B cell (primary cell): Measurements from ENCODE around the gene BAHCC1. TPM values are rescaled to one million over a fixed set of nuclear protein-coding genes. Genes with fewer than 3 reads are reported as not detected.

Experiments
- ATAC-seq: fragments of 200-7000 bp; cut with Tn5 transposase; one replicate; pipeline ENCODE4 v1.10.0; 2021; ENCODE audit warnings: low read depth, mild to moderate bottlenecking, moderate number of reproducible peaks, moderate library complexity
- CTCF ChIA-PET: fragments of 350-600 bp; sonication (Branson Sonifier 250); formaldehyde crosslinking; loops from one replicate; lab custom pipeline; 2021; ENCODE audit warnings: antibody characterized with exemption, inconsistent platforms; lab: Charles Lee
- POLR2A ChIA-PET: fragments of 350-600 bp; sonication (Branson Sonifier 250); formaldehyde crosslinking; loops from one replicate; lab custom pipeline; 2021; ENCODE audit warnings: antibody characterized with exemption; lab: Charles Lee
- DNase-seq: peaks from one replicate; pipeline ENCODE4 v3.0.0; 2013
- H2AFZ ChIP-seq: 2 replicates; pipeline ENCODE4 v1.6.1; 2012; ENCODE audit warnings: mild to moderate bottlenecking, low read depth, low read length; ENCODE audit not compliant: insufficient read depth, poor library complexity, severe bottlenecking
- H3K27ac ChIP-seq, 2 donors: 1 replicate in 1 of 2; 2 replicates in 1 of 2; pipeline ENCODE4 v1.5.1; 2012 to 2013; ENCODE audit warnings: low read length in 2 of 2, mild to moderate bottlenecking in 2 of 2, moderate library complexity in 1 of 2
- H3K27me3 ChIP-seq, 4 experiments: fragments of 200-600 bp in 1 of 4; sonication (generic) in 1 of 4; replicated peaks in 1 of 4; 1 replicate in 2 of 4; 2 replicates in 2 of 4; pipeline versions ENCODE4 v1.6.1 to v1.7.0; 2013 to 2016; ENCODE audit warnings: low read length in 3 of 4, mild to moderate bottlenecking in 2 of 4, mixed read lengths in 1 of 4, moderate library complexity in 1 of 4; ENCODE audit not compliant: insufficient read depth in 4 of 4, control insufficient read depth in 3 of 4; ENCODE audit errors: control extremely low read depth in 1 of 4
- H3K36me3 ChIP-seq, 2 experiments: replicated peaks in 1 of 2; 1 replicate in 1 of 2; 2 replicates in 1 of 2; pipeline versions ENCODE4 v1.6.1 to v1.7.1; 2013; ENCODE audit warnings: low read length in 1 of 2; ENCODE audit not compliant: insufficient read depth in 2 of 2, control insufficient read depth in 1 of 2; ENCODE audit errors: control extremely low read depth in 1 of 2, extremely low read depth in 1 of 2
- H3K4me1 ChIP-seq, 2 donors: fragments of 200-600 bp in 1 of 2; sonication (generic) in 1 of 2; 1 replicate in 1 of 2; 2 replicates in 1 of 2; pipeline versions ENCODE4 v1.5.1 to v1.6.1; 2013 to 2017; ENCODE audit warnings: low read length in 2 of 2; ENCODE audit not compliant: control insufficient read depth in 2 of 2, insufficient read depth in 2 of 2
- H3K4me2 ChIP-seq: replicated peaks from 2 replicates; pipeline ENCODE3; 2012; ENCODE audit warnings: mild to moderate bottlenecking, low read depth, low read length; ENCODE audit not compliant: poor library complexity, severe bottlenecking
- H3K4me3 ChIP-seq, 5 experiments: fragments of 200-600 bp in 1 of 5; sonication (generic) in 1 of 5; 1 replicate in 3 of 5; 2 replicates in 2 of 5; pipeline versions ENCODE4 v1.5.1 to v1.7.0; 2011 to 2016; ENCODE audit warnings: low read length in 4 of 5, mild to moderate bottlenecking in 4 of 5, low read depth in 2 of 5, control low read depth in 1 of 5, moderate library complexity in 1 of 5; ENCODE audit not compliant: insufficient read depth in 1 of 5; ENCODE audit errors: control extremely low read depth in 1 of 5, extremely low read depth in 1 of 5
- H3K79me2 ChIP-seq: fragments of 200-600 bp; sonication (generic); one replicate; pipeline ENCODE4 v1.6.0; 2016; ENCODE audit warnings: low read length; ENCODE audit not compliant: control insufficient read depth, insufficient read depth
- H3K9ac ChIP-seq: fragments of 200-600 bp; sonication (generic); 2 replicates; pipeline ENCODE4 v1.6.1; 2017; ENCODE audit warnings: mild to moderate bottlenecking, low read length, moderate library complexity
- H3K9me3 ChIP-seq, 3 donors: one replicate each; pipeline versions ENCODE4 v1.6.1 to v1.7.1; 2013; ENCODE audit warnings: low read length in 2 of 3; ENCODE audit not compliant: control insufficient read depth in 2 of 3, insufficient read depth in 1 of 3; ENCODE audit errors: control extremely low read depth in 1 of 3
- H4K20me1 ChIP-seq: 2 replicates; pipeline ENCODE4 v1.6.0; 2012; ENCODE audit warnings: mild to moderate bottlenecking, low read length; ENCODE audit not compliant: insufficient read depth, control insufficient read depth, poor library complexity, severe bottlenecking
- H3K27ac Mint-ChIP-seq: one replicate; pipeline ENCODE4 v1.8.0; 2021; ENCODE audit warnings: mixed read lengths
- H3K27me3 Mint-ChIP-seq: one replicate; pipeline ENCODE4 v1.8.0; 2021; ENCODE audit warnings: mixed read lengths
- H3K4me1 Mint-ChIP-seq: one replicate; pipeline ENCODE4 v1.8.0; 2021; ENCODE audit warnings: mixed read lengths
- H3K4me3 Mint-ChIP-seq: one replicate; pipeline ENCODE4 v1.8.0; 2021; ENCODE audit warnings: mixed read lengths
- H3K9me3 Mint-ChIP-seq: one replicate; pipeline ENCODE4 v1.8.0; 2022; ENCODE audit warnings: mixed read lengths; ENCODE audit not compliant: insufficient read depth
- CTCF ChIP-seq: fragments of 200-600 bp; IDR thresholded peaks from one replicate; pipeline ENCODE4 v1.8.0; 2022; ENCODE audit warnings: antibody characterized with exemption, mild to moderate bottlenecking
- EZH2 ChIP-seq: IDR thresholded peaks from 2 replicates; pipeline ENCODE4 v1.6.1; 2012; ENCODE audit warnings: borderline replicate concordance, low read depth, mild to moderate bottlenecking, moderate library complexity, low read length; ENCODE audit not compliant: insufficient read depth, poor library complexity, severe bottlenecking
- WGBS: methylation state at CpG from one replicate; pipeline ENCODE4 v1.1.5; 2013; ENCODE audit warnings: missing lambda C conversion rate; ENCODE audit not compliant: insufficient coverage; 5-methylcytosine and 5-hydroxymethylcytosine counted together
- intact Hi-C: fragments of 100-400 bp; cut with micrococcal nuclease; formaldehyde crosslinking; loops from one replicate; pipeline ENCODE4 v1.10.0; 2022
- polyA plus RNA-seq: library from polyadenylated mRNA; depleted of rRNA; stranded (reverse); fragments of >200 nt; gene quantifications from 2 replicates; pipeline ENCODE4 v1.2.3, GENCODE V29; 2012
- total RNA-seq, 2 donors: library from RNA; stranded (reverse); fragments of 120-200 nt in 1 of 2; gene quantifications; 1 replicate in 1 of 2; 2 replicates in 1 of 2; pipeline versions ENCODE4 v1.2.3 to v1.2.4, GENCODE V29; 2013 to 2022

The BAHCC1 gene
- total and polyA plus RNA-seq, 2 donors (not counting 1 experiment from before 2014, with no cell fraction given), result 0.12 to 0.48 TPM

- intact Hi-C loops, result loop anchor here (10.0 kb wide), 1 partner anchor 115 kb away; no protein-coding TSS in a partner anchor
- H3K27me3 ChIP-seq, result peaks cover 0 to 12% (median 2%) of the 10 kb centered on the region in 4 experiments
- Mint-ChIP-seq H3K4me1 (peaks cover 5% of the 10 kb centered on the region), H3K27me3 (peaks cover 21% of the 10 kb centered on the region), H3K27ac (no peak overlapping the region), H3K4me3 (peak overlapping the region; percentile 70), H3K9me3 (no peaks in the 10 kb centered on the region)
- H3K27ac ChIP-seq, result no peak overlapping the region
- no peak overlapping the region for H3K4me2 ChIP-seq
- H3K79me2 ChIP-seq, result no peaks in the 10 kb centered on the region
- POLR2A ChIA-PET, result interaction anchor here (0.6 to 1.5 kb wide), 2 partner anchors 15 to 62 kb away, joined by 3 to 4 read pairs; no protein-coding TSS in a partner anchor
- H4K20me1 ChIP-seq, result no peaks in the 10 kb centered on the region
- no peak for TF ChIP-seq CTCF
- TF ChIP-seq EZH2, result no peak
- no peak overlapping the region for H3K4me3 ChIP-seq
- CTCF ChIA-PET, result interaction anchor here (1.0 to 2.4 kb wide), 3 partner anchors 111 to 348 kb away, joined by 3 to 6 read pairs (median 5); no protein-coding TSS in a partner anchor
- H3K4me1 ChIP-seq, result peaks cover 9 to 13% of the 10 kb centered on the region in 2 donors
- DNase-seq, result no peak
- no peaks in the 10 kb centered on the region for H3K36me3 ChIP-seq
- 64% methylated on average over 8 of the region's 14 CpGs for WGBS
- H2AFZ ChIP-seq, result no peak overlapping the region
- H3K9me3 ChIP-seq, result peaks cover 0 to 4% (median 0%) of the 10 kb centered on the region in 3 donors
- H3K9ac ChIP-seq, result no peak overlapping the region
- ATAC-seq, result no peak
Observed at GRCh38 chr17:81489998-81490992, 95.0 kb downstream of the BAHCC1 start.
